Endothelial cell of coronary artery (primary cell): ENCODE measurements around the gene TRIM44. TPM values are rescaled to one million over a fixed set of nuclear protein-coding genes. Genes with fewer than 3 reads are reported as not detected.

ENCODE experiments used
- total RNA-seq: library from RNA; depleted of rRNA; stranded (reverse); fragments of >200 nt; gene quantifications from 2 replicates; pipeline ENCODE4 v1.2.3, GENCODE V29; 2014

The TRIM44 gene, protein sequence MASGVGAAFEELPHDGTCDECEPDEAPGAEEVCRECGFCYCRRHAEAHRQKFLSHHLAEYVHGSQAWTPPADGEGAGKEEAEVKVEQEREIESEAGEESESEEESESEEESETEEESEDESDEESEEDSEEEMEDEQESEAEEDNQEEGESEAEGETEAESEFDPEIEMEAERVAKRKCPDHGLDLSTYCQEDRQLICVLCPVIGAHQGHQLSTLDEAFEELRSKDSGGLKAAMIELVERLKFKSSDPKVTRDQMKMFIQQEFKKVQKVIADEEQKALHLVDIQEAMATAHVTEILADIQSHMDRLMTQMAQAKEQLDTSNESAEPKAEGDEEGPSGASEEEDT
- total RNA-seq, result 12.7 and 18.7 TPM in 2 replicates

DNA sequence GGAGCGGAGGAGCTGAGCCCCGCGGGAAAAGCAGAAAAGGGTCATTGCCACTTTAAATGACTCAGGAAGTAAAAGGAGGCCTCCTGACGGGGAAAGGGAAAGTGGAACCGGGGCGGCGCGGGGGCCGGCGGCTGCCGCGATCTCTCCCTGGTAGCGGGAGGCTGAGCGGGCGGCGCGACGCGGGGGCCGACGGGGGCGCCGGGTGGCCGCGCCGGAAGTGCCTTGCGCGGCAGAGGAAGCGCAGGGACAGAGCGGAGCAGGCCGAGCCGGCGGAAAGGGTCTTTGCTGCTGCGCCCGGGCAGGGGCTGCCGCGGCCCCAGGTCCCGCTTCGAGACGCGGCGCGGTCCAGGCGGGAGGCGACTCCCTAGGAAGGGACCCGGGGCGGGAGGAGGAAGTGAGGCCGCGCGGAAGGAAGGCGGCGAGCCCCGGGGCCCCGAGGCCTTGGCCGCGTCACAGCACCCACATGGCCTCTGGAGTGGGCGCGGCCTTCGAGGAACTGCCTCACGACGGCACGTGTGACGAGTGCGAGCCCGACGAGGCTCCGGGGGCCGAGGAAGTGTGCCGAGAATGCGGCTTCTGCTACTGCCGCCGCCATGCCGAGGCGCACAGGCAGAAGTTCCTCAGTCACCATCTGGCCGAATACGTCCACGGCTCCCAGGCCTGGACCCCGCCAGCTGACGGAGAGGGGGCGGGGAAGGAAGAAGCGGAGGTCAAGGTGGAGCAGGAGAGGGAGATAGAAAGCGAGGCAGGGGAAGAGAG lies at the start of gene TRIM44:
TRIM44 (plus strand) TSS at position 127 of the 759 bp plus-strand sequence; CDS start at position 464, 337 bp downstream.

DNA sequence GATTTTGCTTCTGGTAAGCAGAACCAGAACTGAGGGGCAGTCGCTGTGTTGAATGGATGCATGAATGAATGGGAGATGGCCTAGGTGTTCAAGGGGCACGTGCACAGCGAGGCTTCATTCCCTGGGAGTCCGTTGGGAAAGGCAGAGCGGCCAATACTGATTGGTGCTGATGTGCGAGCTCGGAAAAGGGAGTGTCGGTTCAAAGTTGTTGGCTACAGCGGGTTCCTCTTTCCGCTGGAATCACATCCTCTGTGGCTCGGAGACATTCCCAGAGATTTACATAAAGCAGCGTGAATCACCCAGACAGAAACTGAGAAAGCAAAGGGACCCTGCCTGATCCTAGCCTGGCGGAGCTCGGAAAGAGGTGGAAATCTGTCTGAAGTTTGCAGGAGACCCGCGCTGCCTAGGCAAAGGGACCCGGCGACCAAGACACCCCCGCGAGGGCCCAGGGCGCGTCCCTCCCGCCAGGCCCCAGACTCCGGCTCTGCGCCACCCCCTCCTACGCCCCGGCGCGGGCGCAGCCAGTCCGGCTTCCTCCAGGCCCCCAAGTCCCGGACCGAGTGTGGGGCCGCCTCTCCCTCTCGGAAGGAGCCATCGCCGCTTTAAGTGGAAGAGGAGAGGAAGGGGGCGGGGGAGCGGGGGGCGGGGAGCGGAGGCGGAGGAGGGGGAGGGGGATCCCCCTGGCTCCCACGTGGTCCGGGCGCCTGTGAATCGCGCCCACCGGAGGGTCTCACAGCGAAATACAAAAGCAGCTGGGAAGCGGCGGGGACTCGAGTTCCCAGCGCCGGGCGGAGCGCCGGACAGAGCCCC lies 44.7 kb upstream of the TRIM44 start, which contains the start of gene FJX1:
FJX1 (plus strand) TSS at position 774 of the 810 bp plus-strand sequence. CDS start 177 bp downstream, outside the sequence.

Other genes starting within 250 kb of the TRIM44 start
- gene SLC1A2, start 243.2 kb upstream of the TRIM44 start, total RNA-seq, result under 0.01 TPM in 1 of 2 replicates, not detected in the other
- gene PAMR1, start 137.2 kb upstream of the TRIM44 start, total RNA-seq, result 0.18 and 0.56 TPM in 2 replicates
- 20.5 and 26.0 TPM in 2 replicates for gene FJX1, start 44.3 kb upstream of the TRIM44 start, total RNA-seq